ENCODE results near the gene ST7.

Gene ST7

DNA sequence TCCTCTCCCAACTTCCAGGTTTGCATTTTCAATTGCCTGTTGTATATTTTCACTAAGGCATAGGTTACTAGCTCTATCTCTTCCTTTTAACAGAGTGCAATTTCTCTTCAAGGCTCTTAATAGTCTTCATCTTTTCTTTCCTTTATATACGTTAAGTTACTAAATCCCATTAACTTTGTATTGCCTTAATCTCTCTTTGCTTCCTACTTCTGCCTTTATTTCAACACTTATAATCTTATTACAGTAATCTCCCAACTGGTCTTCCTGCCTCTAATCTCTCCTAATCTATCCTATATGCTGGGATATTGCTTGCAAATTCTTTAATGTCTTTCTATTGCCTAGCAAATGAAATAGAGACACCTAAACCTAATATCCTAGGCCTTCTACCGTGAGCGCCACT, 26.1 kb downstream of the ST7 start:
- H3K27me3 Mint-ChIP-seq: no peaks in the 10 kb centered on the region
- no peak overlapping the region for H3K4me3 Mint-ChIP-seq
- H3K27ac Mint-ChIP-seq: no peak overlapping the region
- no peaks in the 10 kb centered on the region for H3K36me3 Mint-ChIP-seq (ENCODE audit: low read depth)
- H3K9me3 Mint-ChIP-seq: no peaks in the 10 kb centered on the region
- H3K4me1 Mint-ChIP-seq (ENCODE audit: low read depth): no peaks in the 10 kb centered on the region
- DNase-seq: no peak

DNA sequence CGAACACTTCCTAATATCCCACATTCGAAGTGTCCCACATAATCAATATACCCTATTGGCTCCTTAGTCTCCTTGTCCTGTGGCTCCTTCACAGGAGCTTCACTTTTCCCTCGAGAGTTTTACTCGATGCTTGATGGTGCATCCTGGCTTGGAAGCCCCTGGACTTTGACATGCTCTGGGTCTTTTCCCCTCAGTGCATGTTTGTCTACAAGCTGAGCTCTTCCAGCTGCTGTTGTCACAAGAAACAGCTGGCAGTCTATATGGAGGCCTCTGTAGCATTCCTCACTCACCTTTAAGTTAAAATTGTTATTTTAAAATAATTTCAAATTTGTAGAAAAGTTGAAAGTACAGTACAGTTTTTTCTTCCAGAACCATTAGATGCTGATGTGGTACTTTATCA, 27.1 kb downstream of the ST7 start:
- Mint-ChIP-seq H3K4me1 (ENCODE audit: low read depth) (no peaks in the 10 kb centered on the region), H3K9me3 (no peaks in the 10 kb centered on the region), H3K27ac (no peak overlapping the region), H3K4me3 (no peak overlapping the region), H3K36me3 (ENCODE audit: low read depth) (no peaks in the 10 kb centered on the region), H3K27me3 (no peaks in the 10 kb centered on the region)
- DNase-seq: no peak

DNA sequence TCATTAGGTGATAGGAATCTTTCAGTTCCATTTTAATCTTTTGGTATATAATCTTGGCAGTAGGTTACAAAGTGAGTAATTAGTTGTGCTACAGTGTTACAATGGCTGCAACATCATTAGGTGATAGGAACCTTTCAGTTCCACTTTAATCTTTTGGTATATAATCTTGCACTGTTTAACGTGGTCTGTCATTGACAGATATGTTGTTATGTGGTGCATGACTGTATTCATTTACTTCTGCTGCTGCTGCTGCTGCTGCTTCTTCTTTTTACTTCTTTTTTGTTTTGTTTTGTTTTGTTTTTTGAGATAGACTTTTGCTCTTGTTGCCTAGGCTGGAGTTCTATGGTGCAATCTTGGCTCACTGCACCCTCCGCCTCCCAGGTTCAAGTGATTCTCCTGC, 28.6 kb downstream of the ST7 start:
- Mint-ChIP-seq H3K27ac (no peak overlapping the region), H3K27me3 (no peaks in the 10 kb centered on the region), H3K4me3 (no peak overlapping the region), H3K4me1 (ENCODE audit: low read depth) (peaks cover 5% of the 10 kb centered on the region), H3K9me3 (no peaks in the 10 kb centered on the region), H3K36me3 (ENCODE audit: low read depth) (no peaks in the 10 kb centered on the region)
- DNase-seq: no peak

- no peak for DNase-seq
- Mint-ChIP-seq H3K36me3 (ENCODE audit: low read depth) (no peaks in the 10 kb centered on the region), H3K27me3 (no peaks in the 10 kb centered on the region), H3K9me3 (no peaks in the 10 kb centered on the region), H3K4me3 (no peak overlapping the region), H3K27ac (no peak overlapping the region), H3K4me1 (ENCODE audit: low read depth) (peaks cover 7% of the 10 kb centered on the region)
Measured at GRCh38 chr7:116984511-116984910, 31.2 kb downstream of the ST7 start.

- DNase-seq: no peak
- Mint-ChIP-seq H3K4me3 (no peak overlapping the region), H3K9me3 (no peaks in the 10 kb centered on the region), H3K36me3 (ENCODE audit: low read depth) (no peaks in the 10 kb centered on the region), H3K27ac (no peak overlapping the region), H3K27me3 (no peaks in the 10 kb centered on the region), H3K4me1 (ENCODE audit: low read depth) (peaks cover 7% of the 10 kb centered on the region)
Measured at GRCh38 chr7:116984917-116985316, 31.6 kb downstream of the ST7 start.

DNA sequence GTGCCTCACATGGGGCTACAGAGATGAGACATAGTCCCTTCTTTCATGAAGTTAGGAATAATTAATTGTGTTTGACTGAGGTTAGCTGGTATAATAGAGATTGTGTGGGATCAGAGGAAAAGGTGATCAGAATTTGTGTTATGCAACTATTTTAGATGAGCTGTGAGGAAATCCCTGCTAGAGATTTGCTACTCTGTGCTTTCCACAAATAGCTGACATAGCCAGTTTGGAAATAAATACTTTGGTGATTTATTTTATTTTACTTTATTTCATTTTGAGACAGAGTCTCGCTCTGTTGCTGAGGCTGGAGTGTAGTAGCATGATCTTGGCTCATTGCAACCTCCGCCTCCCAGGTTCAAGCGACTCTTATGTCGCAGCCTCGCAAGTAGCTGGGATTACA, 32.3 kb downstream of the ST7 start:
- H3K27me3 Mint-ChIP-seq: no peaks in the 10 kb centered on the region
- H3K9me3 Mint-ChIP-seq: no peaks in the 10 kb centered on the region
- H3K4me1 Mint-ChIP-seq (ENCODE audit: low read depth): peaks cover 10% of the 10 kb centered on the region
- H3K36me3 Mint-ChIP-seq (ENCODE audit: low read depth): no peaks in the 10 kb centered on the region
- no peak overlapping the region for H3K27ac Mint-ChIP-seq
- no peak for DNase-seq
- no peak overlapping the region for H3K4me3 Mint-ChIP-seq

GRCh38 chr7:116986611-116987565, 33.6 kb downstream of the ST7 start:
- H3K4me1 Mint-ChIP-seq (ENCODE audit: low read depth): peaks cover 10% of the 10 kb centered on the region
- no peak overlapping the region for H3K27ac Mint-ChIP-seq
- H3K4me3 Mint-ChIP-seq: no peak overlapping the region
- no peaks in the 10 kb centered on the region for H3K36me3 Mint-ChIP-seq (ENCODE audit: low read depth)
- H3K9me3 Mint-ChIP-seq: no peaks in the 10 kb centered on the region
- DNase-seq: no peak
- H3K27me3 Mint-ChIP-seq: no peaks in the 10 kb centered on the region

GRCh38 chr7:116988363-116988989, 35.2 kb downstream of the ST7 start:
- H3K4me1 Mint-ChIP-seq (ENCODE audit: low read depth): peaks cover 10% of the 10 kb centered on the region
- DNase-seq: no peak
- H3K27me3 Mint-ChIP-seq: no peaks in the 10 kb centered on the region
- H3K4me3 Mint-ChIP-seq: no peak overlapping the region
- no peaks in the 10 kb centered on the region for H3K36me3 Mint-ChIP-seq (ENCODE audit: low read depth)
- peaks cover 2% of the 10 kb centered on the region for H3K9me3 Mint-ChIP-seq
- no peak overlapping the region for H3K27ac Mint-ChIP-seq

DNA sequence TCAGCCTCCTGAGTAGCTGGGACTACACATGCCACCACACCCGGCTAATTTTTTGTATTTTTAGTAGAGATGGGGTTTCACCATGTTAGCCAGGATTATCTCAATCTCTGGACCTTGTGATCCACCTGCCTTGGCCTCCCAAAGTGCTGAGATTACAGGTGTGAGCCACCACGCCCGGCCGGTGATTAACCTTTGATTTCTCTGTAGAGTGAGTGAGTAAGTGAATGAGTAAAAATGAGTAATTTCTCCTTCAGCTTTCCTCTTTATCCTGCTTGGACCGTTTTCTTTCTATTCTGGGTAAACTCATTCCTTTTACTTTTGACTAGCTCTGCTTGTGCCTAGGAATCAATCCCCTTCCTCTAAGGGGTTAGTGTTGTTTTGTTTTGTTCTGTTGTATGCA, 36.8 kb downstream of the ST7 start:
- Mint-ChIP-seq H3K27me3 (no peaks in the 10 kb centered on the region), H3K9me3 (peaks cover 2% of the 10 kb centered on the region), H3K4me1 (ENCODE audit: low read depth) (peaks cover 10% of the 10 kb centered on the region), H3K4me3 (no peak overlapping the region), H3K27ac (no peak overlapping the region), H3K36me3 (ENCODE audit: low read depth) (no peaks in the 10 kb centered on the region)
- no peak for DNase-seq

GRCh38 chr7:116991233-116991632, 37.9 kb downstream of the ST7 start:
- Mint-ChIP-seq H3K27ac (no peak overlapping the region), H3K36me3 (ENCODE audit: low read depth) (no peaks in the 10 kb centered on the region), H3K4me3 (no peak overlapping the region), H3K9me3 (peaks cover 2% of the 10 kb centered on the region), H3K4me1 (ENCODE audit: low read depth) (peaks cover 8% of the 10 kb centered on the region), H3K27me3 (no peaks in the 10 kb centered on the region)
- DNase-seq: no peak

DNA sequence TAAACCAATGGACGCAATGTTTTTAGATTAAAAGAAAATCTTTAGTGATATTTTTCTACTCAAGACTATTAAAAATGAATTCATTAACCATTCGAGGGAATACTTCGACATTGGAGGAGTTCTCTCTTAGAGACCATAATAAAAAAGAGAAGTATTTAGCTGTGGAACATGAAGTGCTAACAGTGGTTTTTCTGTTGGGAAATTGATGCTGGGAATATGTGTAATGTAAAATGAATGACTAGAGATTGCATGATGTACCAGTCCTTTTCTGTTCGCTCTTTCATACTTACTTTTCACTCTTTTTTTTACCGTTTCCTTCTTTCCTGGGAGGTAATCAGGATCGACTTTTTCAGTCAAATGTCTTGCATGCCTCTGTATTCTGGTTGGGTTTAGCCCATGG, 41.3 kb downstream of the ST7 start:
- H3K4me3 Mint-ChIP-seq: no peak overlapping the region
- H3K4me1 Mint-ChIP-seq (ENCODE audit: low read depth): peaks cover 4% of the 10 kb centered on the region
- H3K27ac Mint-ChIP-seq: no peak overlapping the region
- no peak for DNase-seq
- H3K36me3 Mint-ChIP-seq (ENCODE audit: low read depth): no peaks in the 10 kb centered on the region
- H3K9me3 Mint-ChIP-seq: peaks cover 2% of the 10 kb centered on the region
- no peaks in the 10 kb centered on the region for H3K27me3 Mint-ChIP-seq

- Mint-ChIP-seq H3K36me3 (ENCODE audit: low read depth) (no peaks in the 10 kb centered on the region), H3K4me3 (no peak overlapping the region), H3K27ac (no peak overlapping the region), H3K4me1 (ENCODE audit: low read depth) (no peaks in the 10 kb centered on the region), H3K27me3 (no peaks in the 10 kb centered on the region), H3K9me3 (peaks cover 1% of the 10 kb centered on the region)
- DNase-seq: no peak
Measured at GRCh38 chr7:116997972-116998371, 44.7 kb downstream of the ST7 start.

DNA sequence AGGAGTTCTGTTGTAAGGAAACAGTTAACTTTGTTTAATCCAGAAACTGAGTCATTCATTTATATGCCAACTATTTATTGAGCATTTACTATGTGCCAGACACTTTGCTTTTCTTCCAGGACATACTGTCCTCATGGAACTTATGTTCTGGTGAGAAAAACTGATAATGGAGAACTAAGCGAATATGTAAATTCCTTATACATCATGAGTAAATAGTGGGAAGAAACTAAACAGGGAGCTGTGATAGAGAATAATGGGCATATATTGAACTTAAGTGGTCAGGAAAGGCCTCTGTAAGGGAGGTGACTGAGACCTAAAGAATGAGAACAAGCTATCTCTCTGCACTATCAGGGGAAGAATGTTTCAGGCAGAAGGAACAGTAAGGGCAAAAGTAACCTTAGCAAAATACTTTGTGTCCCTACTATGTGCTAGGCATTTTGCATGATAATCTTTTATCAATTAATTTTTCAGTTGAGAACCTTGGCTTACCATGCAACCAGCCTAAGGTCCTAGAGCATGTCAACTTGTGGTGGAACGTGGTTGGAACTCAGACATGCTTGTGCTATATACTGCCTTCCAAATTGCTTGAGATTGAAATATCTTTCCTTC, 45.4 kb downstream of the ST7 start:
- Mint-ChIP-seq H3K27ac (no peak overlapping the region), H3K36me3 (ENCODE audit: low read depth) (no peaks in the 10 kb centered on the region), H3K9me3 (no peaks in the 10 kb centered on the region), H3K27me3 (no peaks in the 10 kb centered on the region), H3K4me3 (no peak overlapping the region), H3K4me1 (ENCODE audit: low read depth) (no peaks in the 10 kb centered on the region)
- no peak for DNase-seq

- Mint-ChIP-seq H3K27me3 (no peaks in the 10 kb centered on the region), H3K4me3 (no peak overlapping the region), H3K4me1 (ENCODE audit: low read depth) (no peaks in the 10 kb centered on the region), H3K9me3 (no peaks in the 10 kb centered on the region), H3K27ac (no peak overlapping the region), H3K36me3 (ENCODE audit: low read depth) (no peaks in the 10 kb centered on the region)
- DNase-seq: no peak
Measured at GRCh38 chr7:116999311-116999710, 46.0 kb downstream of the ST7 start.

DNA sequence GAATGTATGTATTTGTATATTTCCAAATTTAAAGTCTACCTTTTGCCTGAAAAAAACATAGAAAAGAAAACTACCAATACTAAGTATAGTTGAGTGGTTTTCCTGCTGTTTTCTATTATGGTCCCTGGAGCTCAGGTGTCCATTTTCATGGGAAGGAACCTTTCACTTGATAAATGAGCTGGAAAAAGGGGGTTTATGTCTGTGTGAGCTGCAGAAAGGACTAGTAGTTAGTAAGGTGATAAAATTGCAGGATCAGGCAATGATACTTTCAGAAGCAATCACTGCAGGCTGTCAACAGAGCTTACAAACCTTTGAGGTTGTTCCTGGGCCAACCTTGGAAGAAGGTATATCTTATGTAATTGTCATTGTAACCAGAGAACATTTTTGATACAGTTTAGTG, 48.0 kb downstream of the ST7 start:
- Mint-ChIP-seq H3K27ac (no peak overlapping the region), H3K36me3 (ENCODE audit: low read depth) (no peaks in the 10 kb centered on the region), H3K9me3 (no peaks in the 10 kb centered on the region), H3K27me3 (no peaks in the 10 kb centered on the region), H3K4me3 (no peak overlapping the region), H3K4me1 (ENCODE audit: low read depth) (peaks cover 9% of the 10 kb centered on the region)
- DNase-seq: no peak

Measured in activated T-cell treated with anti-CD3 and anti-CD28 coated beads, Interleukin-2, amount 50 U/mL, for 24 hours (primary cell).